ENCODE measurements around the gene KCND2. TPM values are rescaled to one million over a fixed set of nuclear protein-coding genes. Genes with fewer than 3 reads are reported as not detected.

The KCND2 gene
- total and polyA plus RNA-seq, 2 of the 8 experiments (the other 6 are each of a cell fraction or from before 2014, with no cell fraction given), result 4.6 to 7.7 TPM

GRCh38 chr7:120395526-120396019, 122.6 kb downstream of the KCND2 start:
- Histone ChIP-seq H4K8ac (ENCODE audit: extremely low read depth, insufficient read depth, low read length) (no peak overlapping the region), H3K14ac (ENCODE audit: insufficient read length) (no peak overlapping the region), H3K18ac (ENCODE audit: extremely low read depth, low read length) (no peak overlapping the region), H2AK5ac (ENCODE audit: low read depth, low read length) (no peak overlapping the region), H3K56ac (replicated peaks; ENCODE audit: insufficient read length, low read depth, low read length) (no peak overlapping the region), H2BK15ac (ENCODE audit: low read length) (no peak overlapping the region), H3K79me2 (ENCODE audit: control insufficient read depth in 1 of 2, insufficient read depth in 2 of 2, low read length in 2 of 2) (no peaks in the 10 kb centered on the region), H3K9me3 (ENCODE audit: insufficient read depth in 2 of 2, low read depth in 1 of 2, low read length in 1 of 2) (no peaks in the 10 kb centered on the region), H2BK5ac (ENCODE audit: low read depth, low read length) (no peak overlapping the region), H4K5ac (ENCODE audit: insufficient read length, low read depth, low read length) (no peak overlapping the region), H3K36me3 (ENCODE audit: control insufficient read depth in 2 of 4, insufficient read depth in 4 of 4, low read length in 3 of 4) (no peaks in the 10 kb centered on the region), H3K27ac (ENCODE audit: low read depth, low read length) (no peak overlapping the region), H3K79me1 (ENCODE audit: low read depth, low read length) (no peaks in the 10 kb centered on the region), H3K9ac (replicated peaks in 1 of 4; ENCODE audit: extremely low read depth in 1 of 4, low read depth in 3 of 4, low read length in 3 of 4) (no peak overlapping the region), H3K23me2 (ENCODE audit: low read depth, low read length) (no peaks in the 10 kb centered on the region), H4K20me1 (replicated peaks in 1 of 2; ENCODE audit: control insufficient read depth in 1 of 2, insufficient read depth in 2 of 2, low read length in 2 of 2) (no peaks in the 10 kb centered on the region), H2AFZ (ENCODE audit: low read length) (no peak overlapping the region), H3K23ac (ENCODE audit: insufficient read length) (no peak overlapping the region), H2BK12ac (ENCODE audit: low read depth, low read length) (no peak overlapping the region), H4K91ac (replicated peaks; ENCODE audit: insufficient read length, low read length) (no peak overlapping the region), H3K4me3 (ENCODE audit: extremely low read depth in 1 of 4, insufficient read depth in 2 of 4, low read depth in 3 of 4, low read length in 4 of 4) (no peak overlapping the region), H3K4me2 (ENCODE audit: insufficient read depth in 1 of 2, low read depth in 2 of 2, low read length in 2 of 2) (no peak overlapping the region), H2BK20ac (ENCODE audit: low read length) (no peak overlapping the region), H3K4me1 (replicated peaks in 1 of 4; ENCODE audit: control insufficient read depth in 3 of 4, insufficient read depth in 4 of 4, low read length in 3 of 4) (0 out of 7 replicates have a peak, but pooled peaks cover 0 to 2% (median 0%) of the 10 kb centered on the region in 4 experiments), H3K4ac (replicated peaks; ENCODE audit: insufficient read length, low read depth, low read length) (no peak overlapping the region), H2BK120ac (replicated peaks; ENCODE audit: low read depth, low read length) (no peak overlapping the region), H3K27me3 (replicated peaks in 1 of 4; ENCODE audit: control insufficient read depth in 3 of 4, extremely low read depth in 1 of 4, insufficient read depth in 3 of 4, low read length in 3 of 4) (no peaks in the 10 kb centered on the region)
- ChIA-PET CTCF (ENCODE audit: partially characterized antibody) (interaction anchor here (0.6 kb wide), 1 partner anchor 21 kb away, joined by 3 read pairs; no protein-coding TSS in a partner anchor), POLR2A (ENCODE audit: partially characterized antibody) (no interaction called here)
- TF ChIP-seq KDM4A (IDR thresholded peaks at IDR 0.05; ENCODE audit: low read depth, low read length, severe bottlenecking), result no peak
- no peak for TF ChIP-seq SP1 (IDR thresholded peaks at IDR 0.05; ENCODE audit: low read depth, low read length)
- no peak for TF ChIP-seq RBBP5 (IDR thresholded peaks at IDR 0.05; ENCODE audit: borderline replicate concordance, low read depth, low read length)
- TF ChIP-seq SP4 (IDR thresholded peaks at IDR 0.05; ENCODE audit: low read length), result no peak
- no peak for TF ChIP-seq YY1 (IDR thresholded peaks at IDR 0.05; ENCODE audit: low read depth, low read length)
- TF ChIP-seq CBX5 (IDR thresholded peaks at IDR 0.05; ENCODE audit: low read depth, low read length), result no peak
- no peak for TF ChIP-seq POU5F1 (IDR thresholded peaks at IDR 0.05; ENCODE audit: low read depth, low read length)
- no peak for TF ChIP-seq JUN (IDR thresholded peaks at IDR 0.05; ENCODE audit: low read depth, low read length)
- no peak for TF ChIP-seq MAFK (IDR thresholded peaks at IDR 0.05; ENCODE audit: low read depth, low read length)
- TF ChIP-seq TCF12 (IDR thresholded peaks at IDR 0.05; ENCODE audit: low read depth, low read length), result no peak
- TF ChIP-seq ASH2L (IDR thresholded peaks at IDR 0.05; ENCODE audit: low read length), result no peak
- TF ChIP-seq GTF2F1 (IDR thresholded peaks at IDR 0.05; ENCODE audit: borderline replicate concordance, low read depth, low read length), result no peak
- FAIRE-seq, result no peak
- 98% methylated on average over 3 of the region's 3 CpGs; no CpG with 5 or more reads in 1 of the 2 experiments for WGBS, 2 experiments (ENCODE audit: extremely low coverage in 1 of 2, insufficient coverage in 1 of 2, insufficient read length in 1 of 2, insufficient replicate concordance in 2 of 2, low coverage in 1 of 2, low lambda C conversion rate in 2 of 2, missing lambda C conversion rate in 1 of 2)
- no peak for DNase-seq (ENCODE audit: low read depth in 1 of 2, low spot score in 2 of 2)
